ENCODE data around the gene SOX5. TPM values are rescaled to one million over a fixed set of nuclear protein-coding genes. Genes with fewer than 3 reads are reported as not detected.

The SOX5 gene
- total and polyA plus RNA-seq, 7 donors, result 0.23 to 16.3 (median 9.4) TPM

- H3K27ac ChIP-seq, result no peak overlapping the region
- TF ChIP-seq POLR2A (IDR thresholded peaks at IDR 0.05), result no peak
- no peak for TF ChIP-seq CTCF (IDR thresholded peaks at IDR 0.05)
- TF ChIP-seq EP300 (IDR thresholded peaks at IDR 0.05), result no peak
- no peak for TF ChIP-seq POLR2AphosphoS5 (IDR thresholded peaks at IDR 0.05)
- intact Hi-C loops (cut with DNase I), result no loop called here
- DNase-seq, result no peak
- H3K27me3 ChIP-seq, result no peaks in the 10 kb centered on the region
- WGBS, 2 donors, result 84 to 91% methylated on average over 2 of the region's 2 CpGs
- H3K4me1 ChIP-seq, result peaks cover 0 to 19% (median 8%) of the 10 kb centered on the region in 4 donors
- H3K9me3 ChIP-seq, result no peaks in the 10 kb centered on the region
- no peaks in the 10 kb centered on the region for H3K36me3 ChIP-seq
- no peak overlapping the region for H3K4me3 ChIP-seq
These were observed 193.1 kb downstream of the SOX5 start for GRCh38 chr12:23756416-23756815.

GRCh38 chr12:23753628-23754365, 195.7 kb downstream of the SOX5 start:
- Histone ChIP-seq H3K4me1 (peaks cover 0 to 11% (median 3%) of the 10 kb centered on the region in 4 donors), H3K27ac (no peak overlapping the region), H3K9me3 (no peaks in the 10 kb centered on the region), H3K36me3 (no peaks in the 10 kb centered on the region), H3K4me3 (no peak overlapping the region), H3K27me3 (no peaks in the 10 kb centered on the region)
- no peak for DNase-seq
- intact Hi-C loops (cut with DNase I), result no loop called here
- TF ChIP-seq POLR2AphosphoS5 (IDR thresholded peaks at IDR 0.05) (no peak), CTCF (IDR thresholded peaks at IDR 0.05) (no peak), POLR2A (IDR thresholded peaks at IDR 0.05) (no peak), EP300 (IDR thresholded peaks at IDR 0.05) (no peak)
- WGBS, 2 donors, result 86 to 87% methylated on average over 5 of the region's 5 CpGs

GRCh38 chr12:23752245-23752644, 197.2 kb downstream of the SOX5 start:
- intact Hi-C loops (cut with DNase I), result no loop called here
- Histone ChIP-seq H3K27ac (no peak overlapping the region), H3K36me3 (no peaks in the 10 kb centered on the region), H3K27me3 (no peaks in the 10 kb centered on the region), H3K9me3 (no peaks in the 10 kb centered on the region), H3K4me1 (peaks cover 0 to 3% (median under 1%) of the 10 kb centered on the region in 4 donors), H3K4me3 (no peak overlapping the region)
- TF ChIP-seq POLR2AphosphoS5 (IDR thresholded peaks at IDR 0.05), result no peak
- no peak for TF ChIP-seq CTCF (IDR thresholded peaks at IDR 0.05)
- TF ChIP-seq EP300 (IDR thresholded peaks at IDR 0.05), result no peak
- TF ChIP-seq POLR2A (IDR thresholded peaks at IDR 0.05), result no peak
- no peak for DNase-seq
- WGBS, 2 donors, result 94% methylated on average over 5 of the region's 5 CpGs

- TF ChIP-seq POLR2A (IDR thresholded peaks at IDR 0.05), result no peak
- TF ChIP-seq EP300 (IDR thresholded peaks at IDR 0.05), result no peak
- no peak for TF ChIP-seq CTCF (IDR thresholded peaks at IDR 0.05)
- no peak for TF ChIP-seq POLR2AphosphoS5 (IDR thresholded peaks at IDR 0.05)
- 90 to 93% methylated on average over 1 of the region's 1 CpG for WGBS, 2 donors
- Histone ChIP-seq H3K27ac (no peak overlapping the region), H3K9me3 (no peaks in the 10 kb centered on the region), H3K4me3 (no peak overlapping the region), H3K4me1 (no peaks in the 10 kb centered on the region), H3K36me3 (no peaks in the 10 kb centered on the region), H3K27me3 (no peaks in the 10 kb centered on the region)
- no peak for DNase-seq
- intact Hi-C loops (cut with DNase I), result no loop called here
These were observed 197.8 kb downstream of the SOX5 start for GRCh38 chr12:23751641-23752040.

GRCh38 chr12:23750923-23751322, 198.5 kb downstream of the SOX5 start:
- no peak overlapping the region for H3K4me3 ChIP-seq
- H3K4me1 ChIP-seq, result no peaks in the 10 kb centered on the region
- WGBS, 2 donors, result 29 to 69% methylated on average over 3 of the region's 3 CpGs
- intact Hi-C loops (cut with DNase I), result no loop called here
- no peaks in the 10 kb centered on the region for H3K36me3 ChIP-seq
- H3K27me3 ChIP-seq, result no peaks in the 10 kb centered on the region
- no peak for DNase-seq
- no peak for TF ChIP-seq POLR2A (IDR thresholded peaks at IDR 0.05)
- no peak for TF ChIP-seq CTCF (IDR thresholded peaks at IDR 0.05)
- TF ChIP-seq EP300 (IDR thresholded peaks at IDR 0.05), result no peak
- TF ChIP-seq POLR2AphosphoS5 (IDR thresholded peaks at IDR 0.05), result no peak
- no peak overlapping the region for H3K27ac ChIP-seq
- no peaks in the 10 kb centered on the region for H3K9me3 ChIP-seq

Measured in sigmoid colon (tissue), 7 donors.